ENCODE measurements around the gene HSP90B1. TPM values are rescaled to one million over a fixed set of nuclear protein-coding genes. Genes with fewer than 3 reads are reported as not detected.

Gene HSP90B1
- total and polyA plus RNA-seq, 10 of the 15 experiments (the other 5 are each of a cell fraction or from before 2014, with no cell fraction given), result 254 to 968 (median 560) TPM

GRCh38 chr12:103901518-103902173 lies 28.6 kb upstream of the HSP90B1 start:
- POLR2A ChIA-PET, result interaction anchor here (1.0 to 1.8 kb wide), 4 partner anchors 9 to 26 kb away, joined by 3 to 5 read pairs (median 4); no protein-coding TSS in a partner anchor
- 63% methylated on average over 7 of the region's 7 CpGs for WGBS (ENCODE audit: insufficient coverage, insufficient replicate concordance, low lambda C conversion rate, missing lambda C conversion rate)
- Histone ChIP-seq H3K4me2 (ENCODE audit: control insufficient read depth, insufficient read depth) (no peak overlapping the region), H3K27me3 (replicated peaks in 1 of 2; ENCODE audit: control insufficient read depth in 2 of 2, insufficient read depth in 2 of 2, low read length in 1 of 2) (no peaks in the 10 kb centered on the region), H3K9ac (ENCODE audit: control insufficient read depth, insufficient read depth, low read length) (no peak overlapping the region), H3K4me1 (ENCODE audit: control insufficient read depth, insufficient read depth, low read length) (peaks cover 9% of the 10 kb centered on the region), H3K79me2 (ENCODE audit: control insufficient read depth, insufficient read depth, low read length) (no peaks in the 10 kb centered on the region), H2AFZ (ENCODE audit: control insufficient read depth, low read depth, low read length) (no peak overlapping the region; the same call in 1 of the 2 replicates), H3K9me3 (replicated peaks; ENCODE audit: control insufficient read depth, insufficient read depth, low read length) (no peaks in the 10 kb centered on the region), H4K20me1 (ENCODE audit: control insufficient read depth, insufficient read depth) (no peaks in the 10 kb centered on the region), H3K36me3 (ENCODE audit: control insufficient read depth in 2 of 2, insufficient read depth in 2 of 2, low read length in 1 of 2) (no peaks in the 10 kb centered on the region), H3K4me3 (no peak overlapping the region), H3K27ac (ENCODE audit: control insufficient read depth, insufficient read depth) (no peak overlapping the region)
- BruUV-seq (replicated peaks), result no TSS peak
- FAIRE-seq (no peak), DNase-seq (ENCODE audit: low read depth, low spot score) (no peak), ATAC-seq (peak; percentile 31)
- in situ Hi-C loops (cut with MboI) (no loop called here), intact Hi-C loops (cut with micrococcal nuclease; ENCODE audit: unreplicated experiment) (no loop called here)
- CTCF ChIA-PET, result interaction anchor here (0.7 to 3.5 kb wide), 5 partner anchors 13 to 810 kb away, joined by 3 to 17 read pairs (median 4); no protein-coding TSS in a partner anchor
- SMC1A ChIA-PET (ENCODE audit: uncharacterized antibody, unreplicated experiment), result interaction anchor here (0.6 to 2.5 kb wide), 12 partner anchors 12 to 228 kb away, joined by 3 to 8 read pairs (median 4); no protein-coding TSS in a partner anchor
- RAD21 ChIA-PET (ENCODE audit: unreplicated experiment), result interaction anchor here (1.1 to 2.2 kb wide), 6 partner anchors 18 to 68 kb away, joined by 3 to 7 read pairs (median 4); partner anchors contain the start of gene HSP90B1
- TF ChIP-seq ESRRA (IDR thresholded peaks at IDR 0.05; ENCODE audit: low read length), result no peak
- TF ChIP-seq BCL11A (IDR thresholded peaks at IDR 0.05; ENCODE audit: low read depth, low read length), result no peak
- TF ChIP-seq PRDM15 (CRISPR knock-in tag; IDR thresholded peaks at IDR 0.05), result no peak
- no peak for TF ChIP-seq ZNF687 (IDR thresholded peaks at IDR 0.05)
- no peak for TF ChIP-seq SPI1 (IDR thresholded peaks at IDR 0.05; ENCODE audit: borderline replicate concordance, insufficient read depth, low read depth, low read length)
- no peak for TF ChIP-seq RAD51 (IDR thresholded peaks at IDR 0.05)
- TF ChIP-seq REST (IDR thresholded peaks at IDR 0.05; ENCODE audit: low read depth, low read length), result no peak
- no peak for TF ChIP-seq RELA (IDR thresholded peaks at IDR 0.05; ENCODE audit: borderline replicate concordance, partially characterized antibody)
- TF ChIP-seq GATAD2B (conservative IDR thresholded peaks at IDR 0.05; ENCODE audit: low read depth), result no peak
- TF ChIP-seq PAX8 (IDR thresholded peaks at IDR 0.05), result no peak
- no peak for TF ChIP-seq RAD21 (IDR thresholded peaks at IDR 0.05; ENCODE audit: insufficient read depth, low read depth, low read length)
- no peak for TF ChIP-seq STAT3 (IDR thresholded peaks at IDR 0.05; ENCODE audit: low read depth, low read length)
